Nephron progenitor cell (in vitro differentiated cells): ENCODE results near the gene FOXQ1.

Experiments
- DNase-seq: peaks from one replicate; pipeline ENCODE4 v3.0.0; 2021
- H3K27ac Mint-ChIP-seq: 2 replicates; pipeline ENCODE4 v1.8.0; 2021; ENCODE audit warnings: mild to moderate bottlenecking, moderate library complexity, mixed read lengths
- H3K27me3 Mint-ChIP-seq: 2 replicates; pipeline ENCODE4 v1.8.0; 2021; ENCODE audit warnings: mild to moderate bottlenecking, low read depth, mixed read lengths; ENCODE audit not compliant: poor library complexity
- H3K36me3 Mint-ChIP-seq: 2 replicates; pipeline ENCODE4 v1.8.0; 2021; ENCODE audit warnings: low read depth, mixed read lengths
- H3K4me1 Mint-ChIP-seq: 2 replicates; pipeline ENCODE4 v1.8.0; 2021; ENCODE audit warnings: mixed read lengths
- H3K4me3 Mint-ChIP-seq: 2 replicates; pipeline ENCODE4 v1.8.0; 2021; ENCODE audit warnings: mild to moderate bottlenecking, moderate library complexity, mixed read lengths
- H3K9me3 Mint-ChIP-seq: 2 replicates; pipeline ENCODE4 v1.8.0; 2021; ENCODE audit warnings: mild to moderate bottlenecking, moderate library complexity, mixed read lengths
- TF ChIP-seq, protein P1 (sequence below): fragments of 200-600 bp; sonication (generic); IDR thresholded peaks from 2 replicates; pipeline ENCODE4 v1.5.0; 2021; ENCODE audit warnings: antibody characterized with exemption

The FOXQ1 gene, protein sequence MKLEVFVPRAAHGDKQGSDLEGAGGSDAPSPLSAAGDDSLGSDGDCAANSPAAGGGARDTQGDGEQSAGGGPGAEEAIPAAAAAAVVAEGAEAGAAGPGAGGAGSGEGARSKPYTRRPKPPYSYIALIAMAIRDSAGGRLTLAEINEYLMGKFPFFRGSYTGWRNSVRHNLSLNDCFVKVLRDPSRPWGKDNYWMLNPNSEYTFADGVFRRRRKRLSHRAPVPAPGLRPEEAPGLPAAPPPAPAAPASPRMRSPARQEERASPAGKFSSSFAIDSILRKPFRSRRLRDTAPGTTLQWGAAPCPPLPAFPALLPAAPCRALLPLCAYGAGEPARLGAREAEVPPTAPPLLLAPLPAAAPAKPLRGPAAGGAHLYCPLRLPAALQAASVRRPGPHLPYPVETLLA

DNA sequence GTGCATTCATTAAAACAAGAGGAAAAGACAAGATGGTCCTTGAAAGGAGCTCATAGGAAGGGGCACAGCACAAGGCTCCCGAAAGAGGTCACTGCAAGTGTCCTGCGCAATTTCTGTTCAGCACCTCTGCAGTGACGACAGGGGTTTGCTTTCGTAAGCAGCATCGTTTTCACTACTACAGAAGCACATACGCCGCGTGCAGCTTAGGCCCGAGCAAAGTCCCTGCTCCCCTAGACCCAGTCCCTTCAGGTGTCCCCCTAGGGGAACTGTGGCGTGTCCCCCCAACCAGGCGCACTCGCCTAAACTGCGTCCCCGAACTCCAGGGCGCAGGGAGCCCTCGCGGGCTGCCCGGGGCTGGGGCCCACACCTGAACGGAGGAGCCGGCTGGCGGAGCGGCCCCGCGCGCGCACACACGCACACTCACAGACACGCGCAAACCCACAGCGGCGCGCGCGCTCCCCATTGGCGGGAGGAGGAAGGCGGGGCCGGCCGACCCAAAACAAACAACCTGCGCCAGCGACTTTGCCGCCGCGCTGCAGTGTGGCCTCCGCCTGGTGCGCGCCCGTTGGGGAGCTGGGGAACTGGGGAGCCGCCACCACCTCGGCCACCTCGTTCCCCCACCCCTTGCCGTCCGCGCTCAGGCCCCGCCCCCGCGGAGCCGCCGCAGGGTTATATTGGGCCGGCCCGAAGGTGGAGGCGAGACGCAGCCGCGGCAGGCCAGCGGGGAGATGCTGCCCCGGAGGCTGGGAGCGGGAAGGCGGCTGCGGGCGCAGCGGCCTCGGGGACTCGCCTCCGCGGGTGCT, at the start of gene FOXQ1:
FOXQ1 (plus strand) TSS at position 699 of the 803 bp plus-strand sequence. CDS start 607 bp downstream, outside the sequence.
- Mint-ChIP-seq H3K9me3 (peaks cover 3% of the 10 kb centered on the region), H3K4me1 (peaks cover 26% of the 10 kb centered on the region), H3K4me3 (peak within 1 kb of the TSS; percentile 77), H3K27ac (no peak within 1 kb of the TSS), H3K27me3 (peaks cover 97% of the 10 kb centered on the region), H3K36me3 (no peaks in the 10 kb centered on the region)
- TF ChIP-seq, protein P1, sequence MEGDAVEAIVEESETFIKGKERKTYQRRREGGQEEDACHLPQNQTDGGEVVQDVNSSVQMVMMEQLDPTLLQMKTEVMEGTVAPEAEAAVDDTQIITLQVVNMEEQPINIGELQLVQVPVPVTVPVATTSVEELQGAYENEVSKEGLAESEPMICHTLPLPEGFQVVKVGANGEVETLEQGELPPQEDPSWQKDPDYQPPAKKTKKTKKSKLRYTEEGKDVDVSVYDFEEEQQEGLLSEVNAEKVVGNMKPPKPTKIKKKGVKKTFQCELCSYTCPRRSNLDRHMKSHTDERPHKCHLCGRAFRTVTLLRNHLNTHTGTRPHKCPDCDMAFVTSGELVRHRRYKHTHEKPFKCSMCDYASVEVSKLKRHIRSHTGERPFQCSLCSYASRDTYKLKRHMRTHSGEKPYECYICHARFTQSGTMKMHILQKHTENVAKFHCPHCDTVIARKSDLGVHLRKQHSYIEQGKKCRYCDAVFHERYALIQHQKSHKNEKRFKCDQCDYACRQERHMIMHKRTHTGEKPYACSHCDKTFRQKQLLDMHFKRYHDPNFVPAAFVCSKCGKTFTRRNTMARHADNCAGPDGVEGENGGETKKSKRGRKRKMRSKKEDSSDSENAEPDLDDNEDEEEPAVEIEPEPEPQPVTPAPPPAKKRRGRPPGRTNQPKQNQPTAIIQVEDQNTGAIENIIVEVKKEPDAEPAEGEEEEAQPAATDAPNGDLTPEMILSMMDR, result no peak
- DNase-seq, result peak; percentile 69

DNA sequence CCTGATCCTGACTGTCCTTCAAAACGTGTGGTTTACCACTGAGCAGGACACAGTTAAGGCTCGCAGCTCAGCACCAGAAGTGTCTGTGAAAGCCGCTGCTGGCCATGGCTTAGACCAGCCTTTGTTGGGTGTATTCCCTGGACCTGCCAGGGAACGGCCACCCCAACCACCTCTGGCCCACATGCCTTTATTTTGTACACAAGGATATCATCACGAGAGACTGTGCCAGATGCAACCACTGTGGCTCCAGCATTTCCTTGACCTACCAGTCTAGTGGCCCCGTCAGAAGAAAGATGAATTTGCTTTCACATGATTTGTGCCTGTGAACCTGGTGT, 49.2 kb upstream of the FOXQ1 start:
- Mint-ChIP-seq H3K27me3 (peaks cover 48% of the 10 kb centered on the region), H3K27ac (no peak overlapping the region), H3K4me1 (no peaks in the 10 kb centered on the region), H3K36me3 (no peaks in the 10 kb centered on the region), H3K4me3 (no peak overlapping the region), H3K9me3 (no peaks in the 10 kb centered on the region)
- DNase-seq, result no peak
- TF ChIP-seq, protein P1, result no peak

DNA sequence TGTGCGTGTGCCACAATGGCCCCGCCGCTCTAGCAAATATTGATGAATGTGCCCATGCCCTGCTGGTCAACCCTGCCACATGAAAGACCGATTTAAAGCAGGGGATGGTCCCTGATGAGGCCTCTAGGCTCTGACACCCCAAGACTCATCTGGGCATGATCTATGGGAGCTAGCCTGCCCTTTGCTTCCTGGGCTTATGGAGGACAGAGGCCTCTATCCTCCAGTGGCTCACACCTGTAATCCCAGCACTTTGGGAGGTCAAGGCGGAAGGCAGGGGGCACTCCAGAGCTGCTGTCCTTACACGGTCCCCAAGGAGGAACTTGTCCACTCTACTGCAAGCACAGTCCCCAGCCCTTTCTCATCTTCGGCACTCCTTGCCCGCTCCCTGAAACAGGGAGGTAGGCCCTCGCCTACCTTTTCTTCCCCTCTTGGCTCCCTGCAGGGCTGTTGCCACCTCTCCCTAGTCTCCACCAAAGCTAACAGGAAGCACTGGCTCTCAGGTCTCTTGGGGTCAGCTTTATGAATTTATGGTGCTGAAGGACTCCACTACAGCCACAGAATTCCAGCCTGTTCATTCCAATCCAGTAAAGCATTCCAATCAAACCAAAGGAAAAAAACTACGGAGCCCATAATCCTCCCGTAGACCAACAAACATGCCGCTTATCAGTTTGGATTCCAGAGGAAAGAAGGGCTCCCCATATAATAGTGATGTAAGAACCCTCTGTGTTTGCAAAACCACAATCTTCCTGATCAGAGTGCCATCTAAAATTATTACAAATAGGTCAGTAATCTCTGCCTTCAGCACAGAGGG, 48.7 kb upstream of the FOXQ1 start:
- no peak overlapping the region for H3K27ac Mint-ChIP-seq
- no peaks in the 10 kb centered on the region for H3K36me3 Mint-ChIP-seq
- TF ChIP-seq, protein P1, result no peak
- no peaks in the 10 kb centered on the region for H3K9me3 Mint-ChIP-seq
- no peak for DNase-seq
- no peaks in the 10 kb centered on the region for H3K4me1 Mint-ChIP-seq
- H3K4me3 Mint-ChIP-seq, result no peak overlapping the region
- H3K27me3 Mint-ChIP-seq, result peaks cover 49% of the 10 kb centered on the region

DNA sequence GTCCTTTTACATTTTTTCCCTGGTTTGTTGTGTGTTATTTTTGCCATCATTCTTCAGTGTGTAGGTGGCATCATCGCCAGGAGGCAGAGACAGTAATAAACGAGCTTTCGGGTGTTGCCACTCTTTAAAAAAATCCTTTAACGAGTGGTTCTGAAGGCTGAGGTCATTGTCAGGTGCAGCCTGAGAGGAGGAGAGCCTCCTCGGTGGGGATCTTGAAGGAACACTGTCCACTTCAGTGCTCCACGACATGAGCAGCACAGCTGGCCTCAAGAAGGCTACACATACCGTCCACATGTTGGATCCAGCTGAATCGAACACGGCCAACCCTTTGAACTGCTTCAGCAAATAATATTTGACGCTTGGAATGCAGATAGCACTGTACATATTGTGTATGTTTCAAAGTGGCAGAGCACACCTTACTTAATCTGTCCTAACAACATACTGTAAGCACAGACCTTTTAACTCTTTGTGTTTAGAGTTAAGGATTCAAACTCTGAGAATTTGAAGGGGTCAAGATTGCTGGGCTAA, 48.0 kb upstream of the FOXQ1 start:
- Mint-ChIP-seq H3K36me3 (no peaks in the 10 kb centered on the region), H3K9me3 (no peaks in the 10 kb centered on the region), H3K4me3 (no peak overlapping the region), H3K27me3 (peaks cover 46% of the 10 kb centered on the region), H3K27ac (no peak overlapping the region), H3K4me1 (no peaks in the 10 kb centered on the region)
- TF ChIP-seq, protein P1, result no peak
- no peak for DNase-seq

DNA sequence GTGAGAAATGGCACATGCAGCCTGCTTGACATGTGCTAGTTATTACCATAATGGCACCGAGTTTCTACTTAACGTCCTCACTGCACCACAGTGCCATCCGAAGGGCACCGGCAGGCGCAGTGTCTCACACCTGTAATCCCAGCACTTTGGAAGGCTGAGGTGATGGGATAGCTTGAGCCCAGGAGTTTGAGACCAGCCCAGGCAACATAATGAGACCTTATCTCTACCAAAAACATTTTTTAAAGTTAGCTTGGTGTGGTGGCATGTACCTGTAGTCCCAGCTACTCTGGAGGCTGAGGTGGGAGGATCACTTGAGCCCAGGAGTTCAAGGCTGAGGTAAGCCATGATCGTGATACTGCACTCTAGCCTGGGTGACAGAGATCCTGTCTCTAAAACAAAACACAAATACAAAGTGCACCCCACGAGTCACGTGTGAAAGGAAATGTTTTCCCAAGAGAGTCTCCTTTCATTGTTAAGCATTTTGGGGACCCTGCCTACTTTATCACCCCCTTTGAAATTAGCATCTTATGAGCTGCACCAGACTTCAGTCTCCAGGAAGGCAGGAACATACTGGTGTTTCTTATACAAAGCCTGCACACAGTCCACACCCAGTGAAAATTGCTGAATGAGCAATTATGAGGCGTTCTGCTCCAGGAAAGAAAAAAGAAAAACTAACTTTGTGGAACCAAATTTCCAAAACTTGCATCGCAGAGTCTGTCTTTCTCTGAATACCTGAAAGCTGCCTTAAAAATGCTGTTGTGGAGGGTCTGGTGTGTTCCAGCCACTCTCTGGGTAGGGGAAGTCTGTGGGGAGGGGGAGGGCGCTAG, 47.1 kb upstream of the FOXQ1 start:
- TF ChIP-seq, protein P1, result no peak
- Mint-ChIP-seq H3K9me3 (no peaks in the 10 kb centered on the region), H3K27me3 (peaks cover 47% of the 10 kb centered on the region), H3K36me3 (no peaks in the 10 kb centered on the region), H3K27ac (no peak overlapping the region), H3K4me1 (no peaks in the 10 kb centered on the region), H3K4me3 (no peak overlapping the region)
- no peak for DNase-seq
